Measurements from ENCODE around the gene KCNQ1. TPM values are rescaled to one million over a fixed set of nuclear protein-coding genes. Genes with fewer than 3 reads are reported as not detected.

Gene KCNQ1
- total and polyA plus RNA-seq, 12 donors = 11.0 to 447 (median 320) TPM

GRCh38 chr11:2527621-2528291 is 82.9 kb downstream of the KCNQ1 start:
- Histone ChIP-seq H3K4me1 (replicated peaks in 1 of 2) (peaks cover 42 to 58% of the 10 kb centered on the region in 2 donors), H3K36me3 (replicated peaks in 1 of 2) (peaks cover 0 to 14% of the 10 kb centered on the region in 2 donors), H3K27ac (peak overlapping the region in 3 of 5 donors; percentile 69 to 82 (median 70)), H3K9me3 (replicated peaks in 1 of 3) (no peaks in the 10 kb centered on the region), H3K4me3 (no peak overlapping the region), H3K27me3 (no peaks in the 10 kb centered on the region)
- no peak for TF ChIP-seq POLR2A (IDR thresholded peaks at IDR 0.05)
- TF ChIP-seq CTCF (IDR thresholded peaks at IDR 0.05) = no peak
- DNase-seq = peak; percentile 4 to 53 (median 22)
- intact Hi-C loops (cut with DNase I) = loop anchor here (2.0 to 10.0 kb wide), 6 partner anchors 80 to 333 kb away; partner anchors contain the start of genes KCNQ1 (in 2 of the 2), C11orf21 (in 1 of the 2) and TSPAN32 (in 1 of the 2)
- 87 to 90% (median 90%) methylated on average over 5 to 22 of the region's 22 CpGs for WGBS, 4 donors

- DNase-seq = peak; percentile 1 to 47 (median 15)
- 71 to 80% (median 74%) methylated on average over 10 to 18 of the region's 18 CpGs for WGBS, 4 donors
- Histone ChIP-seq H3K9me3 (replicated peaks in 1 of 3) (no peaks in the 10 kb centered on the region), H3K4me3 (no peak overlapping the region), H3K27ac (peak overlapping the region in 3 of 5 donors; percentile 43 to 82 (median 70)), H3K27me3 (no peaks in the 10 kb centered on the region), H3K36me3 (replicated peaks in 1 of 2) (peaks cover 0 to 14% of the 10 kb centered on the region in 2 donors), H3K4me1 (replicated peaks in 1 of 2) (peaks cover 49 to 58% of the 10 kb centered on the region in 2 donors)
- TF ChIP-seq CTCF (IDR thresholded peaks at IDR 0.05) = no peak
- no peak for TF ChIP-seq POLR2A (IDR thresholded peaks at IDR 0.05)
- intact Hi-C loops (cut with DNase I) = loop anchor here (2.0 to 10.0 kb wide), 6 partner anchors 81 to 334 kb away; partner anchors contain the start of genes KCNQ1 (in 2 of the 2), C11orf21 (in 1 of the 2) and TSPAN32 (in 1 of the 2)
These were observed 83.7 kb downstream of the KCNQ1 start for GRCh38 chr11:2528301-2529050.

- 69 to 83% (median 77%) methylated on average over 10 of the region's 10 CpGs for WGBS, 4 donors
- TF ChIP-seq CTCF (IDR thresholded peaks at IDR 0.05) = no peak
- Histone ChIP-seq H3K9me3 (replicated peaks in 1 of 3) (no peaks in the 10 kb centered on the region), H3K36me3 (replicated peaks in 1 of 2) (peaks cover 0 to 14% of the 10 kb centered on the region in 2 donors), H3K4me1 (replicated peaks in 1 of 2) (peaks cover 50 to 58% of the 10 kb centered on the region in 2 donors), H3K27me3 (no peaks in the 10 kb centered on the region), H3K27ac (peak overlapping the region in 1 of 5 donors; percentile 70), H3K4me3 (no peak overlapping the region)
- intact Hi-C loops (cut with DNase I) = loop anchor here (2.0 to 10.0 kb wide), 6 partner anchors 82 to 334 kb away; partner anchors contain the start of genes KCNQ1 (in 2 of the 2), C11orf21 (in 1 of the 2) and TSPAN32 (in 1 of the 2)
- DNase-seq = peak in 4 of 7 donors; percentile 11 to 45 (median 17)
These were observed 84.4 kb downstream of the KCNQ1 start for GRCh38 chr11:2529173-2529572.

GRCh38 chr11:2529636-2530035 is 84.8 kb downstream of the KCNQ1 start:
- no peaks in the 10 kb centered on the region for H3K27me3 ChIP-seq
- TF ChIP-seq CTCF (IDR thresholded peaks at IDR 0.05) = no peak
- no peak for TF ChIP-seq POLR2A (IDR thresholded peaks at IDR 0.05)
- 82 to 85% (median 82%) methylated on average over 4 to 14 of the region's 14 CpGs for WGBS, 4 donors
- peaks cover 0 to 14% of the 10 kb centered on the region in 2 donors for H3K36me3 ChIP-seq (replicated peaks in 1 of 2)
- intact Hi-C loops (cut with DNase I) = loop anchor here (2.0 to 10.0 kb wide), 6 partner anchors 82 to 335 kb away; partner anchors contain the start of genes KCNQ1 (in 2 of the 2), C11orf21 (in 1 of the 2) and TSPAN32 (in 1 of the 2)
- peak in 3 of 7 donors; percentile 23 to 51 (median 24) for DNase-seq
- H3K4me1 ChIP-seq (replicated peaks in 1 of 2) = peaks cover 50 to 58% of the 10 kb centered on the region in 2 donors
- no peaks in the 10 kb centered on the region for H3K9me3 ChIP-seq (replicated peaks in 1 of 3)
- H3K27ac ChIP-seq = peak overlapping the region in 1 of 5 donors; percentile 59
- H3K4me3 ChIP-seq = no peak overlapping the region

Measured in adrenal gland (tissue), 12 donors.